ENCODE data around the gene DCUN1D5. TPM values are rescaled to one million over a fixed set of nuclear protein-coding genes. Genes with fewer than 3 reads are reported as not detected.

DCUN1D5 gene
- total and polyA plus RNA-seq, 2 of the 8 experiments (the other 6 are each of a cell fraction or from before 2014, with no cell fraction given), result 76.1 to 95.4 TPM

DNA sequence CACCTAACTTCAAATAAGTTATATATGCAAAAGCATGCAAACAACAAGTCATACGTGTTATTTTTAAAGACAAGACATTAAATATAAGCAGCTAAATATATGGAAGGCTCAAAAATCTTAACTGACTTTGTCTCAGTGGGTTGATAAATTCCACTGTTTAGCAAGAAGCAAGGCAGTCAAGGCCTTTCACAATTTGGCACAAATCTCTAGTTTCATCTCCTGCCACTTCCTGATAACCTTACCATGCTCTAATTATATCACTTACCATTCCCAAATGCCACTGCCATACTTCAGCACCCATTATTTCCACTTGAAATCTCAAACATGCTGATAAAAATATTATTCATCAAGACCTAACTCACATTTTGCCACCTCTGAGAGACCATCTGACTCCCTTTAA is 24.8 kb downstream of the DCUN1D5 start:
- TF ChIP-seq ZNF274 (IDR thresholded peaks at IDR 0.05; ENCODE audit: borderline replicate concordance, extremely low read depth, low read length) (no peak), TBP (IDR thresholded peaks at IDR 0.05; ENCODE audit: low read depth, low read length) (no peak), CEBPB (IDR thresholded peaks at IDR 0.05; ENCODE audit: low read depth, low read length) (no peak), POLR2A (IDR thresholded peaks at IDR 0.05; ENCODE audit: control extremely low read depth in 1 of 2, low read depth in 2 of 2, low read length in 2 of 2) (no peak), SAP30 (IDR thresholded peaks at IDR 0.05; ENCODE audit: insufficient read depth, insufficient replicate concordance, low read length) (no peak), RBBP5 (IDR thresholded peaks at IDR 0.05; ENCODE audit: borderline replicate concordance, low read depth, low read length) (no peak), CHD1 (IDR thresholded peaks at IDR 0.05; ENCODE audit: low read depth, low read length) (no peak), KDM4A (IDR thresholded peaks at IDR 0.05; ENCODE audit: low read depth, low read length, severe bottlenecking) (no peak), NRF1 (IDR thresholded peaks at IDR 0.05; ENCODE audit: low read depth, low read length) (no peak)
- TF ChIP-seq, protein P1, sequence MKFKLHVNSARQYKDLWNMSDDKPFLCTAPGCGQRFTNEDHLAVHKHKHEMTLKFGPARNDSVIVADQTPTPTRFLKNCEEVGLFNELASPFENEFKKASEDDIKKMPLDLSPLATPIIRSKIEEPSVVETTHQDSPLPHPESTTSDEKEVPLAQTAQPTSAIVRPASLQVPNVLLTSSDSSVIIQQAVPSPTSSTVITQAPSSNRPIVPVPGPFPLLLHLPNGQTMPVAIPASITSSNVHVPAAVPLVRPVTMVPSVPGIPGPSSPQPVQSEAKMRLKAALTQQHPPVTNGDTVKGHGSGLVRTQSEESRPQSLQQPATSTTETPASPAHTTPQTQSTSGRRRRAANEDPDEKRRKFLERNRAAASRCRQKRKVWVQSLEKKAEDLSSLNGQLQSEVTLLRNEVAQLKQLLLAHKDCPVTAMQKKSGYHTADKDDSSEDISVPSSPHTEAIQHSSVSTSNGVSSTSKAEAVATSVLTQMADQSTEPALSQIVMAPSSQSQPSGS (IDR thresholded peaks at IDR 0.05; ENCODE audit: low read length), result no peak
- TF ChIP-seq, protein P2, sequence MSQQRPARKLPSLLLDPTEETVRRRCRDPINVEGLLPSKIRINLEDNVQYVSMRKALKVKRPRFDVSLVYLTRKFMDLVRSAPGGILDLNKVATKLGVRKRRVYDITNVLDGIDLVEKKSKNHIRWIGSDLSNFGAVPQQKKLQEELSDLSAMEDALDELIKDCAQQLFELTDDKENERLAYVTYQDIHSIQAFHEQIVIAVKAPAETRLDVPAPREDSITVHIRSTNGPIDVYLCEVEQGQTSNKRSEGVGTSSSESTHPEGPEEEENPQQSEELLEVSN (IDR thresholded peaks at IDR 0.05), result no peak
- H3K9ac ChIP-seq (replicated peaks in 1 of 4; ENCODE audit: extremely low read depth in 1 of 4, low read depth in 3 of 4, low read length in 3 of 4), result no peak overlapping the region

More for the DNA sequence above, 24.8 kb downstream of the DCUN1D5 start:
- FAIRE-seq (no peak), DNase-seq (ENCODE audit: low read depth in 1 of 2, low spot score in 2 of 2) (no peak)
- Histone ChIP-seq H2BK20ac (ENCODE audit: low read length) (no peak overlapping the region), H3K4me1 (replicated peaks in 1 of 4; ENCODE audit: control insufficient read depth in 3 of 4, insufficient read depth in 4 of 4, low read length in 3 of 4) (peaks cover 0 to 3% (median 0%) of the 10 kb centered on the region in 4 experiments; a peak in 1 of 7 replicates), H3K79me2 (ENCODE audit: control insufficient read depth in 1 of 2, insufficient read depth in 2 of 2, low read length in 2 of 2) (peaks cover 4 to 47% of the 10 kb centered on the region in 2 experiments; a peak in 2 of 4 replicates), H3K56ac (replicated peaks; ENCODE audit: insufficient read length, low read depth, low read length) (no peak overlapping the region), H3K27ac (ENCODE audit: low read depth, low read length) (no peak overlapping the region), H3K14ac (ENCODE audit: insufficient read length) (no peak overlapping the region), H2BK5ac (ENCODE audit: low read depth, low read length) (no peak overlapping the region), H3K9me3 (ENCODE audit: insufficient read depth in 2 of 2, low read depth in 1 of 2, low read length in 1 of 2) (no peaks in the 10 kb centered on the region), H4K5ac (ENCODE audit: insufficient read length, low read depth, low read length) (no peak overlapping the region), H4K20me1 (replicated peaks in 1 of 2; ENCODE audit: control insufficient read depth in 1 of 2, insufficient read depth in 2 of 2, low read length in 2 of 2) (peaks cover 4 to 7% of the 10 kb centered on the region in 2 experiments), H3K4ac (replicated peaks; ENCODE audit: insufficient read length, low read depth, low read length) (no peak overlapping the region), H3K4me2 (ENCODE audit: insufficient read depth in 1 of 2, low read depth in 2 of 2, low read length in 2 of 2) (no peak overlapping the region), H2AFZ (ENCODE audit: low read length) (no peak overlapping the region), H2BK15ac (ENCODE audit: low read length) (no peak overlapping the region), H2BK120ac (replicated peaks; ENCODE audit: low read depth, low read length) (no peak overlapping the region), H3K23ac (ENCODE audit: insufficient read length) (no peak overlapping the region), H2AK5ac (ENCODE audit: low read depth, low read length) (no peak overlapping the region), H3K36me3 (ENCODE audit: control insufficient read depth in 2 of 4, insufficient read depth in 4 of 4, low read length in 3 of 4) (peaks cover 6 to 46% (median 25%) of the 10 kb centered on the region in 4 experiments; a peak in 7 of 8 replicates), H4K8ac (ENCODE audit: extremely low read depth, insufficient read depth, low read length) (no peak overlapping the region), H3K79me1 (ENCODE audit: low read depth, low read length) (no peaks in the 10 kb centered on the region), H3K23me2 (ENCODE audit: low read depth, low read length) (no peaks in the 10 kb centered on the region), H3K18ac (ENCODE audit: extremely low read depth, low read length) (no peak overlapping the region), H4K91ac (replicated peaks; ENCODE audit: insufficient read length, low read length) (no peak overlapping the region), H3K4me3 (ENCODE audit: extremely low read depth in 1 of 4, insufficient read depth in 2 of 4, low read depth in 3 of 4, low read length in 4 of 4) (no peak overlapping the region), H3K27me3 (replicated peaks in 1 of 4; ENCODE audit: control insufficient read depth in 3 of 4, extremely low read depth in 1 of 4, insufficient read depth in 3 of 4, low read length in 3 of 4) (peaks cover 0 to 1% (median 0%) of the 10 kb centered on the region in 4 experiments; a peak in 1 of 7 replicates), H2BK12ac (ENCODE audit: low read depth, low read length) (no peak overlapping the region)
- ChIA-PET POLR2A (ENCODE audit: partially characterized antibody) (interaction anchor here (2.7 kb wide), 1 partner anchor 11 kb away, joined by 12 read pairs; no protein-coding TSS in a partner anchor), CTCF (ENCODE audit: partially characterized antibody) (interaction anchor here (0.6 kb wide), 1 partner anchor 29 kb away, joined by 4 read pairs; no protein-coding TSS in a partner anchor)
- WGBS, 2 experiments (ENCODE audit: extremely low coverage in 1 of 2, insufficient coverage in 1 of 2, insufficient read length in 1 of 2, insufficient replicate concordance in 2 of 2, low coverage in 1 of 2, low lambda C conversion rate in 2 of 2, missing lambda C conversion rate in 1 of 2), result 93% methylated on average over 1 of the region's 1 CpG; no CpG with 5 or more reads in 1 of the 2 experiments
